ENCODE measurements around the gene USP53.

USP53 gene

DNA sequence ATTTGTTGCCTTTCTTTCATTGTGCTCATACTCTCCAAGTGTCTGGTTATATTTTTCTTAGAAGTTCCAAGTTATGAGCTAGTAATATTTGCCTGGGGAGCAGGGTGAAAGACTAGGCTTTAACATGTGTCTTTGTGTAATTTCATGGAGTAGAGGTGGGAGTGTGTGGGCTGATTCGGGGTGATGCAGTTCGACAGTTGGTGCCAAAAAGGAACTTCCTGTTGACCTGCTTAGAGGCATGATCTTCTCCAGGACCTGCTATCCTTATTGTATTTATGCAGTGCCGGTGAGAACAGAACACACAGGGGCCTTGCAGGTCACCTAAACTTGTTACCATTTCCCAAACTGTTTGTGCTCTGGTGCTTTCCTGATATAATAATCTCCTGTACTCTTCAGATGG is 21.2 kb downstream of the USP53 start:
- DNase-seq (ENCODE audit: low read depth) = no peak
- TF ChIP-seq, protein P1, sequence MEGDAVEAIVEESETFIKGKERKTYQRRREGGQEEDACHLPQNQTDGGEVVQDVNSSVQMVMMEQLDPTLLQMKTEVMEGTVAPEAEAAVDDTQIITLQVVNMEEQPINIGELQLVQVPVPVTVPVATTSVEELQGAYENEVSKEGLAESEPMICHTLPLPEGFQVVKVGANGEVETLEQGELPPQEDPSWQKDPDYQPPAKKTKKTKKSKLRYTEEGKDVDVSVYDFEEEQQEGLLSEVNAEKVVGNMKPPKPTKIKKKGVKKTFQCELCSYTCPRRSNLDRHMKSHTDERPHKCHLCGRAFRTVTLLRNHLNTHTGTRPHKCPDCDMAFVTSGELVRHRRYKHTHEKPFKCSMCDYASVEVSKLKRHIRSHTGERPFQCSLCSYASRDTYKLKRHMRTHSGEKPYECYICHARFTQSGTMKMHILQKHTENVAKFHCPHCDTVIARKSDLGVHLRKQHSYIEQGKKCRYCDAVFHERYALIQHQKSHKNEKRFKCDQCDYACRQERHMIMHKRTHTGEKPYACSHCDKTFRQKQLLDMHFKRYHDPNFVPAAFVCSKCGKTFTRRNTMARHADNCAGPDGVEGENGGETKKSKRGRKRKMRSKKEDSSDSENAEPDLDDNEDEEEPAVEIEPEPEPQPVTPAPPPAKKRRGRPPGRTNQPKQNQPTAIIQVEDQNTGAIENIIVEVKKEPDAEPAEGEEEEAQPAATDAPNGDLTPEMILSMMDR (IDR thresholded peaks at IDR 0.05; ENCODE audit: control insufficient read depth, extremely low read depth, insufficient read depth) = no peak
- H3K4me3 ChIP-seq (ENCODE audit: low read depth, low read length) = no peak overlapping the region

DNA sequence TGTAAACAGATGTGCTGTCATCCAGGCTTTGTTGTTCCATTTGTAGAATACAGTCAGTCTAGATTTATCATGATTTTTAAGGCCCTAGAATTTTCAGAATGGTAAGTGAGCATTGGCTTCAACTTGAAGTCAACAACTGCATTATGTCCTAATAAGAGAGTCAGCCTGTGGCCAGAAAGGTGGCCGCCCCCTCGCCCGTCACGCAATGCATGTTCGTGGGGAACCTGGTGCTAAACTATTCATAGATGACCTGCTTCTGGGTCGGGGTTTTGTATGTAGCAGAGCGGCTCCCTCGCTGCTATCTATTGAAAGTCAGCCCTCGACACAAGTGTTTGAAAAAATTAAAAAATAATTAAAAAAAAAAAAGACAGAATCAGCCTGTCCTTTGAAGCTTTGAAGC is 24.7 kb downstream of the USP53 start:
- H3K4me3 ChIP-seq (ENCODE audit: low read depth, low read length) = no peak overlapping the region
- TF ChIP-seq, protein P1 (IDR thresholded peaks at IDR 0.05; ENCODE audit: control insufficient read depth, extremely low read depth, insufficient read depth) = no peak
- no peak for DNase-seq (ENCODE audit: low read depth)

DNA sequence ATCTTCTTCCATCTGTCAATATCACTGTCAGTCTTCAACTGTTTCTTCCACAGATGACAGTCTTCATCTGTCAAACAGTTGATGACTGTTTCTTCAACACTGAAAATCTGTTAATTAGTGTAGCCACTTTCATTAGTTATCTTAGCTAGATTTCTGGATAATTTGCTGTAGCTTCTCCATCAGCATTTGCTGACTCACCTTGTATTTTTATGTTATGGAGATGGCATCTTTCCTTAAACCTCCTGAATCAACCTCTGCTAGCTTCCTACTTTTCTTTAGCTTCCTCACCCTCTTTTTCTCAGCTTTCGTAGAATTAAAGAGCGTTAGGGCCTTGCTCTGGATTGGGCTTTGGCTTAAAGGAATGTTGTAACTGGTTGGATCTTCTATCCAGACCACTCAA is 25.1 kb downstream of the USP53 start:
- DNase-seq (ENCODE audit: low read depth) = no peak
- H3K4me3 ChIP-seq (ENCODE audit: low read depth, low read length) = no peak overlapping the region
- TF ChIP-seq, protein P1 (IDR thresholded peaks at IDR 0.05; ENCODE audit: control insufficient read depth, extremely low read depth, insufficient read depth) = no peak

DNA sequence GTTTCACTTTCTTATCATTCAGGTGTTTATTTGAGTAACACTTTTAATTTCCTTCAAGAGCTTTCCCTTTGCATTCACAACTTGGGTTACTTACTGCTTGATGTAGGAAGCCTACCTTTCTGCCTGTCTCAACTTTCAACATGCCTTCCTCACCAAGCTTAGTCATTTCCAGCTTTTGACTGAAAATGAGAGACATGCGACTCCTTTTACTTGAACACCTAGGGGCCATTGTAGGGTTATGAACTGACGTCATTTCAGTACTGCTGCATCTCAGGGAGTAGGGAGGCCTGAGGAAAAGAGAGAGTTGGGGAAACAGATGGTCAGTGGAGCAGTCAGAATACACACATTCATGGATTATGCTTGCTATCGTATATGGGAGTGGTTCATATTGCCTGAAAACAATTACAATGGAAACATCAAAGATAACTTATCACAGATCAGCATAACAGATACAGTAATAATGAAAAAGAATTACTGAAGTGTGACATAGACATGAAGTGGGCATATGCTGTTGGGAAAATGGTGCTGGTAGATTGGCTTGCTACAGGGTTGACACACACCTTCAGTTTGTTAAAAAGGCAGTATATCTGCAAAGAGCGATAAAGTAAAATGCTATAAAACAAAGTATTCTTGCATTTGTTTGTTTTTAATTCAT is 25.7 kb downstream of the USP53 start:
- no peak for DNase-seq (ENCODE audit: low read depth)
- no peak overlapping the region for H3K4me3 ChIP-seq (ENCODE audit: low read depth, low read length)
- TF ChIP-seq, protein P1 (IDR thresholded peaks at IDR 0.05; ENCODE audit: control insufficient read depth, extremely low read depth, insufficient read depth) = no peak

DNA sequence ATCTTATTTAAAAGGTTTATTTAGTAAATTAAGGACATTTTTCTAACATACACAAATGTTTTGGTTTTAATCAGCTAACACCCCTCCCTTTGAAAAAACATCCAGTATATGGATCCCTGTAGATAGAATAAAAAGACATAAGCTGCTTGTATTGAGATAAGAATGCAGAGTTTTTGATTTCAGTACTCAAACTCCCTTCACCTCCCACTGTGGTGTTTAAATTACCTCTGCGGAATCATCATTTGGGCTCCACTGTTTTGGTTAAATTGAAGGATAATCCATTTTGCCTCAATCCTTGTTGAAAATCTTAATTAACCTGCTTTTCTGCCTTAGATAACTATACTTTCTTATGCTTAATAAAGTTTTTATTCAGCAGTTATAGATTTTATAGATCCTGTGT is 27.6 kb downstream of the USP53 start:
- no peak overlapping the region for H3K4me3 ChIP-seq (ENCODE audit: low read depth, low read length)
- TF ChIP-seq, protein P1 (IDR thresholded peaks at IDR 0.05; ENCODE audit: control insufficient read depth, extremely low read depth, insufficient read depth) = no peak
- no peak for DNase-seq (ENCODE audit: low read depth)

DNA sequence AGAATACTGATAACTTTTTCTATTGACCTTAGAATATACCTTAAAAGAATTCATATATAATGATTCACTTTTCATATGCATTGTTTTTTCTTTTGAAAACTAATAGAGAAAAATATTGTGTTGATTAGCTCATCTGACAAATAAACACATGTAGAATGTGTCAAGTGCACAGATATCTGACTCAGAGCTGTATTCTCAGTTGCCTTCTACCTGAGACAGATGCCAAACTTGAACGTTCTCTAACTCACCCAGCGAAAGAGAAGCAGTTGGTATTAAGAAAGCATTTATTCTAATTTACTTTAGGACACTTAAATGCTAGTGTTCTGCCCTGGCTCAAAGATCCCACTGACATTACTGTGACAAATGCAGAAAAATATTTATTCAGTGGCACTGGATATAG is 28.1 kb downstream of the USP53 start:
- TF ChIP-seq, protein P1 (IDR thresholded peaks at IDR 0.05; ENCODE audit: control insufficient read depth, extremely low read depth, insufficient read depth) = no peak
- H3K4me3 ChIP-seq (ENCODE audit: low read depth, low read length) = no peak overlapping the region
- DNase-seq (ENCODE audit: low read depth) = no peak

DNA sequence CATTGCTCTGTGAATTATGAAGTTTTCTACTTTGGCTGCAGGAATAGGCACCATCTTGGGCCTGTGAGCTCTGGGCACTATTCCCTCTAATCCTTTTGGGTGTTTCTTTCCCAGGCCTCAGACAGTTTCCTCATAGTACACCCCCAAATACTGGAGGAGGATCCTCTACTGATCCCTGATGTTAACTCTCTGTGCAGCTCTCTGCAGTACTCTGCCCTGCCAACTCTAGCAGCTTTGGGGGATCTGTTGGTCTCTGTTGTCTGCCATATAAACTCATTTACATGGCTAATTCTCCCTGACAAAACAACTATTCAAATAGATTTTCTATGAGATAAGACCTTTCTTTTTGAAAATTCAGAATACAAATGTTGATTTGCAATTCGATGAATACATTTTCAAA is 29.9 kb downstream of the USP53 start:
- TF ChIP-seq, protein P1 (IDR thresholded peaks at IDR 0.05; ENCODE audit: control insufficient read depth, extremely low read depth, insufficient read depth) = no peak
- H3K4me3 ChIP-seq (ENCODE audit: low read depth, low read length) = no peak overlapping the region
- DNase-seq (ENCODE audit: low read depth) = no peak

All from LNCaP clone FGC (cell line).